HG03060 (cell line): ENCODE measurements around the gene SLC13A3.

Experiments used
- ATAC-seq: cut with Tn5 transposase; IDR thresholded peaks from one replicate; pipeline ENCODE4 v1.9.1; 2021; ENCODE audit warnings: low read depth, moderate number of reproducible peaks; ENCODE audit not compliant: unreplicated experiment

The SLC13A3 gene

GRCh38 chr20:46584508-46584907, 66.8 kb downstream of the SLC13A3 start:
- no peak for ATAC-seq

DNA sequence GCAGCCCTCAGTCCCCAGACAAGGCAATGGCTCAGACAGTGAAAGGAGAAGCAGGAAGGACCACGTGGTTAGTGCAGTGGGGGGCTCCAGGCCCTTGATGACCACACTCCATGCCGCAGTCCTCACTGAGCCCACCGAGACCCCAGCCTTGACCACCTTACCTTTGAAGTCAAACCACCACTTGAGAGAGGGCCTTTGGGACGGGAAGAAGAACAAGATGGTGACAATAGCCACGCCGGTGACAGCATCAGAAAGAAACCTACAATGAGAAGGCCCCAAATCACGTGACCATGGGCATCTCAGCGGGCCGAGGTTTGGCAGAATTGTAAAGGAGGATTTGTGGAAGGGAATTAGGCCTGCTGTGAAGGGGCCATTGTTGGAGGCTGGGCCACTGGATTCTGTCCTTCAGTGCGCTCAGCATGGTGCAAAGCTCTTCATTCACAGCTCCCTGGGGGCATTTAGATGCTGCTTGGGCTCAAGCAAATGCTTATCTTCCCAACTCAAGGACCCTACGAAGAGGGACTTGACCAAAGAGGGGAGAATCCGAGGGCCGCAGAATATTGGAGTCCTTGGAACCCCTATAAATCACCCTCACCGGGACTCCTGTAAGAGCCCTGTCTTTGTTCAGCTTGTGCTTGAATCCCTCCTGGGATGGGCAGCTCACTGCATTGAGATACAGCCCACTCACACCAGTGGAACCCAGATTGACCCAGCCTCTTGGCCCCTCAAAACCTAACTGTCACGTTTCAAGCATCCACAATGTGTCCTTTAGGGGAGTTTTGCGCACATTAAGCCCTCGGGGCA, 67.6 kb downstream of the SLC13A3 start:
- no peak for ATAC-seq

DNA sequence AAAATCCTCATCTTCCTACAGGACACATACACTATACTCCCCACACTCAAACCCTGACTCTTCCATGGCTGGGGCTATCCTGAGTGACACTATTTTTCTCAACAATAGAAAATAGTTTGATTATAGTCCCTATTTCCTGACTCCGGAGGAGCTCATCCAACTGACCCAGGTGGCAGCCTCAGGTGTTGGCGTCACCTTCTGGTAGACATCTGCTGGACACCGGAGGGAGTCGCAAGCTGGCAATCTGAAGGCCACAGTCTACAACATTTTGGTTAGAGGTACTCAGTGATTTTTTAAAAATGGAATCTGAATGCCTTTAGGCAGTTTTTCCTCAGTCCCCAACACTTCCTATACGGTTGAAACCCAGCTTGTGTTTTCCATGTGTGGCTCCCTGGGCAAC, 68.6 kb downstream of the SLC13A3 start:
- no peak for ATAC-seq

- no peak for ATAC-seq
Observed at GRCh38 chr20:46581391-46581790, 69.9 kb downstream of the SLC13A3 start.

GRCh38 chr20:46580613-46581205, 70.5 kb downstream of the SLC13A3 start:
- ATAC-seq: no peak

GRCh38 chr20:46578745-46579144, 72.5 kb downstream of the SLC13A3 start:
- no peak for ATAC-seq

DNA sequence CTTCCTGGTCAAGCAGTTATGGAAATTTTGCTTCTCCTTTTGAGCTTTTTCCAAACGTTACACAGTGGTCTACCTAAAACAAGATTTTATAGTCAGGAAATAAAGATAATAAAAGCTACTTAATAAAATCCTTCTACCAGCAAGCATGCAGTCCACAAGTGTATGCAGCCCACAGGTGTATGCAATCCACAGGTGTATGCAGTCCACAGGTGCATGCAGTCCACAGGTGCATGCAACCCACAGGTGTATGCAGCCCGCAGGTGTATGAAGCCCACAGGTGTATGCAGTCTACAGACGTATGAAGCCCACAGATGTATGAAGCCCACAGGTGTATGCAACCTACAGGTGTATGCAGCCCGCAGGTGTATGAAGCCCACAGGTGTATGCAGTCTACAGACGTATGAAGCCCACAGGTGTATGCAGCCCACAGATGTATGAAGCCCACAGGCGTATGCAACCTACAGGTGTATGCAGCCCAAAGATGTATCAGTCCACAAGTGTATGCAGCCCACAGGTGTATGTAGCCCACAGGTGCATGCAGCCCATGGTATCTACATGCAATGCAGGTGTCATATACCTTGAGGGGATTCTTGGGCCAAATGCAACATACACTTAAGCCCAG, 74.4 kb downstream of the SLC13A3 start:
- ATAC-seq: no peak

DNA sequence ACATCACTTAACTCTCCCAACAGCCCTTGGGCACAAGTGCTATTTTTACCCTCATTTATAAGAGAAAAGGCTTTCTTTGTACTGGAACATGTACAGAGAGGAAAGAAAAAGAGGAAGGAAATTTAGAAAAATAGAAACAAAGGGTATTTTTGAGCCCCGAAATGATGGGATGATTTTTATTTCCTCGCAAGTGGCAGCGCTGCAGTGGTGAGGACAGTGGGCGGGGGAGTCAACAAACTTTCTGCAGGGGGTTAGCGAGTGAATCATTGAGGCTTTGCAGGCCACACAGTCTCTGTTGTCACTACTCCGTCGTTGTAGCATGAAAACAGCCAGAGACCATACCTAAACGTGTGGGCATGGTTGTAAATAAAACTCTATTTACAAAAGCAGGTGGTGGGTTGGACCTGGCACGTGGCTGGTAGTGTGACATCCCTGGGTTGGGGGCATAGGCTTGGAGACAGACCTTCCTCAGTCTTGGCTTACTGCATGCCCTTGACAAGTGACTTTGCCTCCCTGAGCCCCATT, 75.3 kb downstream of the SLC13A3 start:
- ATAC-seq: no peak

GRCh38 chr20:46575394-46575793, 75.9 kb downstream of the SLC13A3 start:
- ATAC-seq: no peak

DNA sequence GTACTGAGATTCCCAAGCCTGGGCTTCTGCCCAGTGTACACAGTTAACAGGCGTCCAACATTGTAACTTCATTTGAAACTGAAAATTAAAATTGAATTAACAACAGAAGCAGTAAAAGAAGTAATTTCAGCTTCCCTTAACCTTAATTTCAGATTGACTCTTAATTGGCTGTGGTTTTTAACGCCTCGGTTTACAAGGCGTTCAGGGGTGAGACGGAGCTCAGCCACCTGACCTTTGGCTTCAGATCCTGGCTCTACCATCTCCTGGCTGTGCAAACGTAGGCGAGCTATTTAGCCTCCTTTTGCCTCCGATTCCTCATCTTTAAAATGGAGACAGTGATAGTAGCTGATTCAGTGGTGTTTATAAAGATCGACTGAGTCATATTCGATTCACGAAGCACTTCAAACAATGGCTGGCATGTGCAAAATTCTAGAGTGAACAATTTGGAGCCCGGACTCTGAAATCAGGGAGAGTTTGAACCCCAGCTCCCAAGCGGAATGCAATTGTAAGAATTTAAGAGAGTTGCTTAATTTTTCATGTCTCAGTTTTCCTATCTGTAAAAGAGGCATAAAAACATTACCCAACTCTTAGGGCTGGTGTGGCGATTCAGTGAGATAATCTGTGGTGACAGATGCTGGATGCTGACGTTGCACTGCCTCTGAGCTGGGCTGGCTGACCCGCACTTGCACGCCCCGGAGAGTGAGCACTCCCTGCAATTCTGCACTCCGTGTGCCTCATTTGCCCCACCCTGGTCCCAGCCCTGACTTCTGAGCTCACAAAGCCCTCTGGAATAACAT, 77.3 kb downstream of the SLC13A3 start:
- no peak for ATAC-seq

DNA sequence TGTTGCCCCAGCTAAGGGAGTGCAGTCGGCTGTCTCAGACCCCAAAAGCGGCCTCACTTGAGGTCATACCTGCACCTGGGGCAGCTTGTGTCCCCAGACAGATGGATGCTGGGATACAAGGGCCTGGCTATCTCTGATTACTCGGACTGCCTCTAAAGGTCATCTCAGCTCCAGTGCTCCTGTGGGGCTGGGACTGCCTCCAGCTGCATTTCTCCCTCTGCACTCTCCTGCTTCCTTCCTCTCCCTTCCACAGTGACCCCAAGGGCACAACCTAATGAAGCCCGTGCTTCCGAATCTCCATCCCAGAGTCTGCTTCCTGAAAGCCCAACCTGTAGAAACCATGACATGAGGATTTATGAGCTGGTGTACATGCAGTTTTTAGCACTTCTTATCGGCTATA, 78.0 kb downstream of the SLC13A3 start:
- ATAC-seq: no peak

DNA sequence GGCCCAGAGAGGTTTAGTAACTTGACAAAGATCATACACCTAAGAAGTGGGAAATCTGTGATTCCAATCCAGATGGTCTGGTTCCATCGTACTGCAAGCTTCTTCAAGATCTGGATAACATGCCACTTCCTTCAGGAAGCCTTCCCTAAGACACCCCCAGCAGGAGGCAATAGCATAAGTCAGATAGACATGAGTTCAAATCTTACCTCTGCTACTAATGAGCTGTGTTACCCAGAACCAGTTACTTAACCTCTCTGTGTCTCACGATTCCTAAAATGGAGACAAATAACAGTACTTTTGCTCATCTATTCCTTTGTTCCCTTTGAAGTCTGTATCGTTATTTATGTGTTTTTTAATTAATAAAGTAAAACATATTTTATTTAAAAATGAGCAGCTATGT, 78.5 kb downstream of the SLC13A3 start:
- no peak for ATAC-seq

- ATAC-seq: no peak
Observed at GRCh38 chr20:46572153-46572552, 79.1 kb downstream of the SLC13A3 start.

GRCh38 chr20:46571418-46571817, 79.8 kb downstream of the SLC13A3 start:
- no peak for ATAC-seq

GRCh38 chr20:46570956-46571355, 80.3 kb downstream of the SLC13A3 start:
- no peak for ATAC-seq

- ATAC-seq: no peak
Observed at GRCh38 chr20:46569961-46570360, 81.3 kb downstream of the SLC13A3 start.

DNA sequence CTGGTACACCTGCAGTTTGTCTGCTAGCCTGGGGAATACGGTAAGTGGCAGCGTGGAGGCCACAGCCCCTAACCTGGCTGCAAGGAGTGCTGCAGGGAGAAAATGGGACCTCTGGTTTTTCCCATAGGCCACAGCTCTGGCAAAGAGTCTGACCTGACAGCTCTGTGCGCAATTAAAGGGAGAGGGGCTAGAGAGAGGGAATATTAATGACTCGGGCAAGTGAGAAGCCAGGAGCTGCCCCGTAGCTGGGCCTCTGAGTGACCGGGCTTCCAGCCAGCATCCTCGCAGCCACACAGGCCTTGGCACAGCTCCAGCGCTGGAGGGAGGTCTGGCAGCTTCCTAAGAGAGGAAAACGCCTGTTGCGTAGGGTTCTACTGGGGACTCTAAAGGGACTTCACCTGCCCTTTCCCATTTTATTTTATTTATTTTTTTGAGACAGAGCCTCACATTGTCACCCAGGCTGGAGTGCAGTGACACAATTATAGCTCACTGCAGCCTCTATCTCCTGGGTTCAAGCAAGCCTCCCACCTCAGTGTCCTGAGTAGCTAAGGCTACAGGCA, 82.6 kb downstream of the SLC13A3 start:
- no peak for ATAC-seq

GRCh38 chr20:46566125-46566524, 85.1 kb downstream of the SLC13A3 start:
- ATAC-seq: no peak

DNA sequence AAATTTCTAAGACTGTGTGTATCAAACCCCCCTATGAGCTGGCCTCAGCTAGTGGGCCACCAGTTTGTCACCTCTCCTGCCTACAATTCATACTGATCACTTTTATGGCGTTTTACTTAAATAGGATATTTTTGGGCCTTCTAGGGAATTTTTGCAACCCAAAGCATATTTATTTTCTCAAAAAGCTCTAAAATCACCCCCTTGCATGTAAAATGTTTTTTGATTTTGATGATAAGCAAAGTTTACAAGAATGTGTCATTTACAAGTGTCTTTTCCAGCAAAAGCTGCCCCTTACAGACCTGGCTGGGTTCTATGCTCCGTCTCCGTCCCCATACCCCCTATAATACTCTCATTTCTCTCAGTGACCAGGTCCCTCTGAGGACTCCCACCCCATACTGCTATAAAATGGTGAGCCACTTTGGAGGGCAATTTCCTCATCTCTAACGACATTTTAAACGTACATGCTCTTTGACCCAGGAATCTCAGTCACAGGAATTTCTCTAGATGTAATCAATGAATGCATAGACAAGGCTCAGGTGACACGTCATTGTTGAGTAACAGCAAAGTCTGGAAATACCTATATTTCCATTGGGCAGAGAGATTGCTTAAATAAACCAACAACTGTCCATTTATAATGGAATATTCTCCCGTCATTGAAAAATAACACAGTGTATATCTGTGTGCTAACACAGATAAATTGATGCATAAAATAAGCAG, 86.9 kb downstream of the SLC13A3 start:
- ATAC-seq: no peak

GRCh38 chr20:46563860-46564221, 87.4 kb downstream of the SLC13A3 start:
- no peak for ATAC-seq
